Progenitor cell of endocrine pancreas (in vitro differentiated cells): ENCODE measurements around the gene SYT2. TPM values are rescaled to one million over a fixed set of nuclear protein-coding genes. Genes with fewer than 3 reads are reported as not detected.

Source experiments
- DNase-seq: peaks from one replicate; pipeline ENCODE4 v3.0.0; 2021; ENCODE audit warnings: low spot score; ENCODE audit not compliant: unreplicated experiment
- H3K27ac Mint-ChIP-seq: 2 replicates; pipeline ENCODE4 v1.8.0; 2021; ENCODE audit warnings: mild to moderate bottlenecking, moderate library complexity, mixed read lengths
- H3K27me3 Mint-ChIP-seq: 2 replicates; pipeline ENCODE4 v1.8.0; 2021; ENCODE audit warnings: mixed read lengths
- H3K36me3 Mint-ChIP-seq: 2 replicates; pipeline ENCODE4 v1.8.0; 2022; ENCODE audit warnings: mixed read lengths; ENCODE audit not compliant: insufficient read depth
- H3K4me1 Mint-ChIP-seq: 2 replicates; pipeline ENCODE4 v1.8.0; 2021; ENCODE audit warnings: low read depth, mixed read lengths
- H3K4me3 Mint-ChIP-seq: 2 replicates; pipeline ENCODE4 v1.8.0; 2021; ENCODE audit warnings: low read depth, mild to moderate bottlenecking, moderate library complexity, mixed read lengths
- H3K9me3 Mint-ChIP-seq: 2 replicates; pipeline ENCODE4 v1.8.0; 2021; ENCODE audit warnings: low read depth, mixed read lengths
- CTCF ChIP-seq: fragments of 200-600 bp; sonication (generic); IDR thresholded peaks from one replicate; pipeline ENCODE4 v1.5.0; 2021; ENCODE audit warnings: antibody characterized with exemption, mild to moderate bottlenecking; ENCODE audit not compliant: unreplicated experiment
- total RNA-seq: library from RNA; stranded (reverse); gene quantifications from 2 replicates; pipeline ENCODE4 v1.2.1, GENCODE V29; 2021

The SYT2 gene
- total RNA-seq, 1 donor from 2014 or later, result 1.8 TPM

GRCh38 chr1:202697038-202697437, 13.2 kb downstream of the SYT2 start:
- Mint-ChIP-seq H3K4me3 (no peak overlapping the region), H3K9me3 (no peaks in the 10 kb centered on the region), H3K4me1 (no peaks in the 10 kb centered on the region), H3K27me3 (peaks cover 39% of the 10 kb centered on the region), H3K36me3 (no peaks in the 10 kb centered on the region), H3K27ac (no peak overlapping the region)
- no peak for TF ChIP-seq CTCF
- DNase-seq, result no peak

- Mint-ChIP-seq H3K4me3 (no peak overlapping the region), H3K4me1 (no peaks in the 10 kb centered on the region), H3K27ac (no peak overlapping the region), H3K36me3 (no peaks in the 10 kb centered on the region), H3K27me3 (peaks cover 52% of the 10 kb centered on the region), H3K9me3 (no peaks in the 10 kb centered on the region)
- no peak for DNase-seq
- TF ChIP-seq CTCF, result no peak
These were observed 15.9 kb downstream of the SYT2 start for GRCh38 chr1:202694314-202694713.

GRCh38 chr1:202692959-202693555, 17.2 kb downstream of the SYT2 start:
- TF ChIP-seq CTCF, result peak; percentile 35
- Mint-ChIP-seq H3K36me3 (no peaks in the 10 kb centered on the region), H3K4me3 (no peak overlapping the region), H3K27ac (no peak overlapping the region), H3K9me3 (no peaks in the 10 kb centered on the region), H3K27me3 (peaks cover 60% of the 10 kb centered on the region), H3K4me1 (no peaks in the 10 kb centered on the region)
- peak; percentile 78 for DNase-seq

- TF ChIP-seq CTCF, result no peak
- H3K9me3 Mint-ChIP-seq, result no peaks in the 10 kb centered on the region
- H3K27me3 Mint-ChIP-seq, result peaks cover 63% of the 10 kb centered on the region
- no peak overlapping the region for H3K4me3 Mint-ChIP-seq
- no peak for DNase-seq
- no peaks in the 10 kb centered on the region for H3K36me3 Mint-ChIP-seq
- peaks cover 2% of the 10 kb centered on the region for H3K4me1 Mint-ChIP-seq
- H3K27ac Mint-ChIP-seq, result no peak overlapping the region
These were observed 18.4 kb downstream of the SYT2 start for GRCh38 chr1:202691816-202692215.

- H3K36me3 Mint-ChIP-seq, result no peaks in the 10 kb centered on the region
- H3K27ac Mint-ChIP-seq, result no peak overlapping the region
- peaks cover 8% of the 10 kb centered on the region for H3K4me1 Mint-ChIP-seq
- no peak overlapping the region for H3K4me3 Mint-ChIP-seq
- no peak for DNase-seq
- H3K27me3 Mint-ChIP-seq, result peaks cover 47% of the 10 kb centered on the region
- TF ChIP-seq CTCF, result no peak
- H3K9me3 Mint-ChIP-seq, result no peaks in the 10 kb centered on the region
These were observed 20.5 kb downstream of the SYT2 start for GRCh38 chr1:202689493-202690342.
